Hepatocyte (in vitro differentiated cells): ENCODE data around the gene TM4SF1. TPM values are rescaled to one million over a fixed set of nuclear protein-coding genes. Genes with fewer than 3 reads are reported as not detected.

Experiments
- DNase-seq: peaks from one replicate; pipeline ENCODE4 v3.0.0-alpha.2; 2016; ENCODE audit warnings: low spot score
- H2AFZ ChIP-seq: fragments of 200-600 bp; sonication (generic); 2 replicates; pipeline ENCODE4 v1.6.0; 2016; ENCODE audit warnings: antibody characterized with exemption, mild to moderate bottlenecking
- H3K27ac ChIP-seq: fragments of 200-600 bp; sonication (generic); 2 replicates; pipeline ENCODE4 v1.5.1; 2016; ENCODE audit warnings: mild to moderate bottlenecking
- H3K27me3 ChIP-seq: fragments of 200-600 bp; sonication (generic); 2 replicates; pipeline ENCODE4 v1.6.1; 2016
- H3K36me3 ChIP-seq: fragments of 200-600 bp; sonication (generic); replicated peaks from 2 replicates; pipeline ENCODE4 v1.5.1; 2016; ENCODE audit warnings: low read depth; ENCODE audit not compliant: insufficient read depth
- H3K4me1 ChIP-seq: fragments of 200-600 bp; sonication (generic); 2 replicates; pipeline ENCODE4 v1.5.1; 2016; ENCODE audit warnings: mild to moderate bottlenecking, moderate library complexity; ENCODE audit not compliant: insufficient read depth
- H3K4me2 ChIP-seq: fragments of 200-600 bp; sonication (generic); 2 replicates; pipeline ENCODE4 v1.6.0; 2016
- H3K4me3 ChIP-seq: fragments of 200-600 bp; sonication (generic); 2 replicates; pipeline ENCODE4 v1.5.1; 2016; ENCODE audit warnings: mild to moderate bottlenecking
- H3K79me2 ChIP-seq: fragments of 200-600 bp; sonication (generic); 2 replicates; pipeline ENCODE4 v1.6.0; 2017; ENCODE audit warnings: mild to moderate bottlenecking
- H3K9me2 ChIP-seq: fragments of 200-600 bp; sonication (generic); replicated peaks from 2 replicates; pipeline ENCODE4 v1.6.0; 2017; ENCODE audit warnings: mild to moderate bottlenecking; ENCODE audit not compliant: insufficient read depth
- H3K9me3 ChIP-seq: fragments of 200-600 bp; sonication (generic); 2 replicates; pipeline ENCODE4 v1.5.1; 2016; ENCODE audit warnings: low read depth, mild to moderate bottlenecking
- H4K20me1 ChIP-seq: fragments of 200-600 bp; sonication (generic); 2 replicates; pipeline ENCODE4 v1.6.0; 2016; ENCODE audit warnings: mild to moderate bottlenecking; ENCODE audit not compliant: insufficient read depth, poor library complexity, severe bottlenecking
- CTCF ChIP-seq: fragments of 200-600 bp; sonication (generic); IDR thresholded peaks from 2 replicates; pipeline ENCODE4 v1.5.1; 2016; ENCODE audit warnings: antibody characterized with exemption, mild to moderate bottlenecking; ENCODE audit not compliant: poor library complexity
- EZH2 ChIP-seq: fragments of 200-600 bp; sonication (generic); IDR thresholded peaks from 2 replicates; pipeline ENCODE4 v1.6.1; 2016; ENCODE audit warnings: antibody characterized with exemption, mild to moderate bottlenecking, borderline replicate concordance
- EZH2phosphoT487 ChIP-seq: fragments of 200-600 bp; sonication (generic); IDR thresholded peaks from one replicate; pipeline ENCODE4 v1.6.1; 2018; ENCODE audit warnings: antibody characterized with exemption, mild to moderate bottlenecking, low read depth, moderate library complexity; ENCODE audit not compliant: unreplicated experiment, severe bottlenecking
- WGBS: methylation state at CpG from one replicate; pipeline ENCODE4 v1.1.6; 2016; ENCODE audit warnings: low lambda C conversion rate; ENCODE audit errors: missing lambda C conversion rate; 5-methylcytosine and 5-hydroxymethylcytosine counted together
- polyA plus RNA-seq: library from polyadenylated mRNA; unstranded; fragments of >200 nt; fragmentation: Nextera tagmentation; extraction: Ambion mirVana; gene quantifications from 2 replicates; pipeline ENCODE4 v1.2.1, GENCODE V29; 2016
- total RNA-seq: library from RNA; depleted of rRNA; stranded (reverse); fragments of >200 nt; gene quantifications from 2 replicates; pipeline ENCODE4 v1.2.3, GENCODE V29; 2014

Gene TM4SF1
- total and polyA plus RNA-seq, 2 experiments from 2014 or later, result 166 to 179 TPM

GRCh38 chr3:149403443-149403842 lies 26.0 kb upstream of the TM4SF1 start:
- Histone ChIP-seq H3K4me2 (no peak overlapping the region), H4K20me1 (no peaks in the 10 kb centered on the region), H3K27me3 (no peaks in the 10 kb centered on the region), H3K4me3 (no peak overlapping the region), H3K79me2 (no peaks in the 10 kb centered on the region), H2AFZ (no peak overlapping the region), H3K4me1 (peaks cover 28% of the 10 kb centered on the region), H3K9me3 (no peaks in the 10 kb centered on the region), H3K36me3 (no peaks in the 10 kb centered on the region), H3K27ac (peak overlapping the region; percentile 91), H3K9me2 (no peaks in the 10 kb centered on the region)
- 94% methylated on average over 2 of the region's 2 CpGs for WGBS
- TF ChIP-seq EZH2phosphoT487 (no peak), EZH2 (no peak), CTCF (no peak)
- DNase-seq, result no peak

GRCh38 chr3:149402481-149402880 lies 25.0 kb upstream of the TM4SF1 start:
- H3K79me2 ChIP-seq, result no peaks in the 10 kb centered on the region
- no peak for TF ChIP-seq EZH2phosphoT487
- TF ChIP-seq CTCF, result no peak
- no peak for TF ChIP-seq EZH2
- no peaks in the 10 kb centered on the region for H3K9me3 ChIP-seq
- H3K4me2 ChIP-seq, result peak overlapping the region; percentile 43
- no peak overlapping the region for H3K4me3 ChIP-seq
- H3K36me3 ChIP-seq, result no peaks in the 10 kb centered on the region
- DNase-seq, result no peak
- H3K4me1 ChIP-seq, result peaks cover 22% of the 10 kb centered on the region
- peak overlapping the region; percentile 91 for H3K27ac ChIP-seq
- H2AFZ ChIP-seq, result no peak overlapping the region
- no peaks in the 10 kb centered on the region for H3K27me3 ChIP-seq
- 83% methylated on average over 3 of the region's 3 CpGs for WGBS
- H4K20me1 ChIP-seq, result no peaks in the 10 kb centered on the region
- no peaks in the 10 kb centered on the region for H3K9me2 ChIP-seq

GRCh38 chr3:149401926-149402310 lies 24.5 kb upstream of the TM4SF1 start:
- Histone ChIP-seq H3K4me3 (no peak overlapping the region), H4K20me1 (no peaks in the 10 kb centered on the region), H3K4me1 (peaks cover 19% of the 10 kb centered on the region), H3K9me2 (no peaks in the 10 kb centered on the region), H2AFZ (no peak overlapping the region), H3K4me2 (peak overlapping the region; percentile 43), H3K27ac (peak overlapping the region; percentile 91), H3K9me3 (no peaks in the 10 kb centered on the region), H3K27me3 (no peaks in the 10 kb centered on the region), H3K36me3 (no peaks in the 10 kb centered on the region), H3K79me2 (no peaks in the 10 kb centered on the region)
- DNase-seq, result no peak
- TF ChIP-seq CTCF, result no peak
- WGBS, result 60% methylated on average over 2 of the region's 2 CpGs
